ENCODE measurements around the gene RGSL1. TPM values are rescaled to one million over a fixed set of nuclear protein-coding genes. Genes with fewer than 3 reads are reported as not detected.
"Not testable (repeated sequence)": the region's sequence is repeated elsewhere in the genome, so short reads cannot be mapped to it uniquely, and the experiment has no call there.

Gene RGSL1
- total and polyA plus RNA-seq, 10 donors, result not detected

DNA sequence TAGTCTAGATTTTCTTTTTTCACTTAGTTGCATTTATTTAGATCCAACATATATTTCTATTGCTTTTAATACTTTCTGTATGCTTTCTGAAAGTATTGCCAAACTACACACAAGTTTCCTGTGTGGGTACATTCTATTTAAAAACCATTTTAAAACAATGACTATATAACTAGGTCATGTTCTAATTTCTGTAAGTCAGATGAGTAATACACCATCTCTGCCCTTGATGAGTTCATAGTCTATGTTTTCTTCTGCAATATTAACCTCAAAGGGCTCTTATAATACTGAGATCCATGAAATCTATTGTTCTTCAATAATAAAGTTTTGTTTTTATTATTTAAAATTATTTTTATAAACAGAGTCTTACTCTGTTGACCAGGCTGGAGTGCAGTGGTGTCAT is 70.8 kb downstream of the RGSL1 start:
- TF ChIP-seq POLR2A (IDR thresholded peaks at IDR 0.05) (no peak), POLR2AphosphoS5 (IDR thresholded peaks at IDR 0.05) (no peak)
- TF ChIP-seq, protein P1, sequence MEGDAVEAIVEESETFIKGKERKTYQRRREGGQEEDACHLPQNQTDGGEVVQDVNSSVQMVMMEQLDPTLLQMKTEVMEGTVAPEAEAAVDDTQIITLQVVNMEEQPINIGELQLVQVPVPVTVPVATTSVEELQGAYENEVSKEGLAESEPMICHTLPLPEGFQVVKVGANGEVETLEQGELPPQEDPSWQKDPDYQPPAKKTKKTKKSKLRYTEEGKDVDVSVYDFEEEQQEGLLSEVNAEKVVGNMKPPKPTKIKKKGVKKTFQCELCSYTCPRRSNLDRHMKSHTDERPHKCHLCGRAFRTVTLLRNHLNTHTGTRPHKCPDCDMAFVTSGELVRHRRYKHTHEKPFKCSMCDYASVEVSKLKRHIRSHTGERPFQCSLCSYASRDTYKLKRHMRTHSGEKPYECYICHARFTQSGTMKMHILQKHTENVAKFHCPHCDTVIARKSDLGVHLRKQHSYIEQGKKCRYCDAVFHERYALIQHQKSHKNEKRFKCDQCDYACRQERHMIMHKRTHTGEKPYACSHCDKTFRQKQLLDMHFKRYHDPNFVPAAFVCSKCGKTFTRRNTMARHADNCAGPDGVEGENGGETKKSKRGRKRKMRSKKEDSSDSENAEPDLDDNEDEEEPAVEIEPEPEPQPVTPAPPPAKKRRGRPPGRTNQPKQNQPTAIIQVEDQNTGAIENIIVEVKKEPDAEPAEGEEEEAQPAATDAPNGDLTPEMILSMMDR (IDR thresholded peaks at IDR 0.05 in 8 of 11, conservative IDR thresholded peaks at IDR 0.05 in 3 of 11), result no peak
- Histone ChIP-seq H3K36me3 (no peaks in the 10 kb centered on the region), H3K9me3 (peaks cover 1 to 57% (median 43%) of the 10 kb centered on the region in 8 donors), H3K27ac (no peak overlapping the region), H3K27me3 (replicated peaks in 1 of 7) (peaks cover 0 to 5% (median 0%) of the 10 kb centered on the region in 7 donors), H3K4me1 (no peaks in the 10 kb centered on the region), H3K4me3 (no peak overlapping the region)
- no peak for DNase-seq
- intact Hi-C loops (cut with DNase I; ENCODE audit: low total_unique reads), result no loop called here

DNA sequence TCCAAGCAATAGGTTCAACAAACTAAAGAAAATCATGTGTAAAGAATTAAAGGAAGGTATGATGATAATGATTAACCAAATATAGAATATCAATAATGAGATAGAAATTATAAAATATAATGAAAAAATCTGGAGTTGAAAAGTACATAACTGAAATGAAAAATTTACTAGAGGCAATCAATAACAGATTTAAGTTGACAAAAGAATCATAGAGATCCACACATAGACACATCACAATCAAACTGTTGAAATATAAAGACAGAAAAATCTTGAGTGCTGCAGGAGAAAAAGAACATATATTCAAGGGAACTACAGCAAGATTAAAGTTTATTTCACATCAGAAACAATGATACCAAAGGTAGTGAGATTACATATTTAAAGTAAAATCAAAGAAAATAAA is 75.4 kb downstream of the RGSL1 start:
- TF ChIP-seq POLR2A (IDR thresholded peaks at IDR 0.05) (no peak), POLR2AphosphoS5 (IDR thresholded peaks at IDR 0.05) (no peak)
- TF ChIP-seq, protein P1 (IDR thresholded peaks at IDR 0.05 in 8 of 11, conservative IDR thresholded peaks at IDR 0.05 in 3 of 11), result no peak
- Histone ChIP-seq H3K9me3 (peaks cover 6 to 66% (median 51%) of the 10 kb centered on the region in 8 donors), H3K36me3 (no peaks in the 10 kb centered on the region), H3K27me3 (replicated peaks in 1 of 7) (peaks cover 0 to 5% (median 0%) of the 10 kb centered on the region in 7 donors), H3K4me3 (no peak overlapping the region), H3K27ac (no peak overlapping the region), H3K4me1 (no peaks in the 10 kb centered on the region)
- intact Hi-C loops (cut with DNase I; ENCODE audit: low total_unique reads), result no loop called here
- no peak for DNase-seq

DNA sequence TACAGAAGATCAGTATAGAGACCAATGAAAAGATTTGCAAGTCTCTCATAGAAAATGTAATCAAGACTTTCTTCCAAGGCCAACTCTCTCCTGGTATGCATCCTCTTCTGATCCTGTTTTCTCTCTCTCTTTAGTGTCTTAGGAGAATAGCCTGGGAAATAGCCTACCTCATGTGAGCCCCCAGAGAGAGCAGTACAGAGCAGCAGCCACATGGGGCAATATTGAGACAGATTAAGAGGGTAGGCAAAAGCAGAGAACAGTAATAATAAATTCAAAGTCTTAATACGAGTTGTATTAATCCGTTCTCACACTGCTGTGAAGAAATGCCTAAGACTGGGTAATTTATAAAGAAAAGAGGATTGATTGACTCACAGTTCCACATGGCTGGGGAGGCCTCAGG is 77.7 kb downstream of the RGSL1 start:
- WGBS, 5 donors, result 77 to 88% (median 79%) methylated on average over 2 of the region's 2 CpGs
- intact Hi-C loops (cut with DNase I; ENCODE audit: low total_unique reads), result no loop called here
- Histone ChIP-seq H3K27me3 (replicated peaks in 1 of 7) (no peaks in the 10 kb centered on the region), H3K36me3 (no peaks in the 10 kb centered on the region), H3K27ac (no peak overlapping the region), H3K4me3 (no peak overlapping the region), H3K4me1 (no peaks in the 10 kb centered on the region), H3K9me3 (peaks cover 6 to 66% (median 51%) of the 10 kb centered on the region in 8 donors)
- DNase-seq, result no peak
- TF ChIP-seq POLR2A (IDR thresholded peaks at IDR 0.05) (no peak), POLR2AphosphoS5 (IDR thresholded peaks at IDR 0.05) (no peak)
- TF ChIP-seq, protein P1 (IDR thresholded peaks at IDR 0.05 in 8 of 11, conservative IDR thresholded peaks at IDR 0.05 in 3 of 11), result no peak

- 84 to 91% (median 85%) methylated on average over 5 of the region's 5 CpGs for WGBS, 5 donors
- DNase-seq; H3K4me1 ChIP-seq; intact Hi-C loops (cut with DNase I; ENCODE audit: low total_unique reads); H3K36me3 ChIP-seq; H3K27me3 ChIP-seq (replicated peaks in 1 of 7); H3K27ac ChIP-seq; H3K4me3 ChIP-seq: not testable (repeated sequence)
- peaks cover 6 to 62% (median 51%) of the 10 kb centered on the region in 8 donors for H3K9me3 ChIP-seq
Observed at GRCh38 chr1:182528206-182528605, 78.3 kb downstream of the RGSL1 start.

DNA sequence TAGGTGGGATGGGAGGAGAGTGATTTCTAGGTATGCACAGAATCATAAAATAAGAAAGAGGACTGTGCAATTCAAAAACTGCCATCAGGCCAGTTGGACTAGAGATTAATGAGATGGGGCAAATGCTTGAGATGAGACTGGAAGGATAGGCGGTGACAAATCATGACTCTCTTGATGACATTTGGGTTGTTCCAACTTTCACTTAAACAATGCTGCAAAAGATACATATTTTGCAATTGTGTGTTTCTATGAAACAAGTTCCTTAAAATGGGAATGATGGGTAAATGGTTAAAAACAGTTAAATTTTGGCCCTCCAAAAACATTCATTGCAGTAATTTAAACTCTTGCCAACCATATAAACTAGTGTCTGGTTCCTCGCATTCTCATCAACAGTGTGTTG is 84.0 kb downstream of the RGSL1 start:
- H3K4me3 ChIP-seq, result no peak overlapping the region
- H3K36me3 ChIP-seq, result no peaks in the 10 kb centered on the region
- DNase-seq, result no peak
- intact Hi-C loops (cut with DNase I; ENCODE audit: low total_unique reads), result no loop called here
- H3K9me3 ChIP-seq, result peaks cover 0 to 5% (median under 1%) of the 10 kb centered on the region in 8 donors
- H3K27ac ChIP-seq, result no peak overlapping the region
- no peaks in the 10 kb centered on the region for H3K4me1 ChIP-seq
- TF ChIP-seq POLR2A (IDR thresholded peaks at IDR 0.05) (no peak), POLR2AphosphoS5 (IDR thresholded peaks at IDR 0.05) (no peak)
- TF ChIP-seq, protein P1 (IDR thresholded peaks at IDR 0.05 in 8 of 11, conservative IDR thresholded peaks at IDR 0.05 in 3 of 11), result no peak
- 93 to 97% (median 94%) methylated on average over 2 of the region's 2 CpGs for WGBS, 5 donors
- H3K27me3 ChIP-seq (replicated peaks in 1 of 7), result peaks cover 0 to 8% (median 0%) of the 10 kb centered on the region in 7 donors

Measured in spleen (tissue), 11 donors.